Nephron progenitor cell (in vitro differentiated cells): Measurements from ENCODE around the gene DPH6.

Experiments used
- DNase-seq: peaks from one replicate; pipeline ENCODE4 v3.0.0; 2021
- H3K27ac Mint-ChIP-seq: 2 replicates; pipeline ENCODE4 v1.8.0; 2021; ENCODE audit warnings: mild to moderate bottlenecking, moderate library complexity, mixed read lengths
- H3K27me3 Mint-ChIP-seq: 2 replicates; pipeline ENCODE4 v1.8.0; 2021; ENCODE audit warnings: mild to moderate bottlenecking, low read depth, mixed read lengths; ENCODE audit not compliant: poor library complexity
- H3K36me3 Mint-ChIP-seq: 2 replicates; pipeline ENCODE4 v1.8.0; 2021; ENCODE audit warnings: low read depth, mixed read lengths
- H3K4me1 Mint-ChIP-seq: 2 replicates; pipeline ENCODE4 v1.8.0; 2021; ENCODE audit warnings: mixed read lengths
- H3K4me3 Mint-ChIP-seq: 2 replicates; pipeline ENCODE4 v1.8.0; 2021; ENCODE audit warnings: mild to moderate bottlenecking, moderate library complexity, mixed read lengths
- H3K9me3 Mint-ChIP-seq: 2 replicates; pipeline ENCODE4 v1.8.0; 2021; ENCODE audit warnings: mild to moderate bottlenecking, moderate library complexity, mixed read lengths
- CTCF ChIP-seq: fragments of 200-600 bp; sonication (generic); IDR thresholded peaks from 2 replicates; pipeline ENCODE4 v1.5.0; 2021; ENCODE audit warnings: antibody characterized with exemption

Gene DPH6

GRCh38 chr15:35505141-35505540, 40.8 kb downstream of the DPH6 start:
- TF ChIP-seq CTCF = no peak
- no peaks in the 10 kb centered on the region for H3K9me3 Mint-ChIP-seq
- H3K4me1 Mint-ChIP-seq = peaks cover 19% of the 10 kb centered on the region
- no peak for DNase-seq
- H3K27ac Mint-ChIP-seq = peak overlapping the region; percentile 84
- H3K36me3 Mint-ChIP-seq = no peaks in the 10 kb centered on the region
- no peak overlapping the region for H3K4me3 Mint-ChIP-seq
- H3K27me3 Mint-ChIP-seq = no peaks in the 10 kb centered on the region

GRCh38 chr15:35499723-35500122, 46.2 kb downstream of the DPH6 start:
- H3K36me3 Mint-ChIP-seq = no peaks in the 10 kb centered on the region
- no peaks in the 10 kb centered on the region for H3K4me1 Mint-ChIP-seq
- H3K27me3 Mint-ChIP-seq = no peaks in the 10 kb centered on the region
- H3K9me3 Mint-ChIP-seq = no peaks in the 10 kb centered on the region
- DNase-seq = no peak
- no peak overlapping the region for H3K4me3 Mint-ChIP-seq
- peak overlapping the region; percentile 23 for H3K27ac Mint-ChIP-seq
- no peak for TF ChIP-seq CTCF

GRCh38 chr15:35496585-35496984, 49.4 kb downstream of the DPH6 start:
- DNase-seq = no peak
- Mint-ChIP-seq H3K27me3 (no peaks in the 10 kb centered on the region), H3K4me3 (no peak overlapping the region), H3K4me1 (no peaks in the 10 kb centered on the region), H3K27ac (peak overlapping the region; percentile 9), H3K9me3 (no peaks in the 10 kb centered on the region), H3K36me3 (no peaks in the 10 kb centered on the region)
- no peak for TF ChIP-seq CTCF

- H3K36me3 Mint-ChIP-seq = peaks cover 10% of the 10 kb centered on the region
- no peak for TF ChIP-seq CTCF
- H3K27ac Mint-ChIP-seq = peak overlapping the region; percentile 4
- DNase-seq = no peak
- H3K27me3 Mint-ChIP-seq = no peaks in the 10 kb centered on the region
- peaks cover 1% of the 10 kb centered on the region for H3K9me3 Mint-ChIP-seq
- no peak overlapping the region for H3K4me3 Mint-ChIP-seq
- no peaks in the 10 kb centered on the region for H3K4me1 Mint-ChIP-seq
Measured at GRCh38 chr15:35495080-35495479, 50.9 kb downstream of the DPH6 start.

- H3K36me3 Mint-ChIP-seq = peaks cover 38% of the 10 kb centered on the region
- H3K27ac Mint-ChIP-seq = no peak overlapping the region
- no peaks in the 10 kb centered on the region for H3K27me3 Mint-ChIP-seq
- no peak overlapping the region for H3K4me3 Mint-ChIP-seq
- peaks cover 26% of the 10 kb centered on the region for H3K9me3 Mint-ChIP-seq
- H3K4me1 Mint-ChIP-seq = no peaks in the 10 kb centered on the region
- TF ChIP-seq CTCF = no peak
- DNase-seq = no peak
Measured at GRCh38 chr15:35491999-35492398, 54.0 kb downstream of the DPH6 start.

GRCh38 chr15:35491173-35491572, 54.8 kb downstream of the DPH6 start:
- no peaks in the 10 kb centered on the region for H3K4me1 Mint-ChIP-seq
- no peak overlapping the region for H3K4me3 Mint-ChIP-seq
- H3K27me3 Mint-ChIP-seq = peaks cover 1% of the 10 kb centered on the region

More at GRCh38 chr15:35491173-35491572, 54.8 kb downstream of the DPH6 start:
- Mint-ChIP-seq H3K9me3 (peaks cover 34% of the 10 kb centered on the region), H3K27ac (no peak overlapping the region), H3K36me3 (peaks cover 47% of the 10 kb centered on the region)
- no peak for DNase-seq
- TF ChIP-seq CTCF = no peak
